Heart right ventricle (tissue), 16 donors: Measurements from ENCODE around the gene DGAT2. TPM values are rescaled to one million over a fixed set of nuclear protein-coding genes. Genes with fewer than 3 reads are reported as not detected.

Experiments used
- ATAC-seq, 8 donors: fragments of 200-7000 bp; cut with Tn5 transposase; one replicate each; pipeline ENCODE4 v1.9.1; 2020; ENCODE audit warnings: mild to moderate bottlenecking in 8 of 8, moderate library complexity in 8 of 8, moderate number of reproducible peaks in 1 of 8
- DNase-seq, 2 donors: peaks; one replicate each; pipeline ENCODE4 v3.0.0-alpha.2; 2020
- H3K27ac ChIP-seq, 10 donors: fragments of 200-600 bp; sonication (generic) in 2 of 10; one replicate each; pipeline versions ENCODE4 v1.5.0 to v1.8.0; 2020 to 2022; ENCODE audit warnings: mild to moderate bottlenecking in 3 of 10
- H3K27me3 ChIP-seq, 7 donors: fragments of 200-600 bp; one replicate each; pipeline ENCODE4 v1.8.0; 2021 to 2022; ENCODE audit warnings: mild to moderate bottlenecking in 2 of 7
- H3K36me3 ChIP-seq, 9 donors: fragments of 200-600 bp; sonication (generic) in 1 of 9; one replicate each; pipeline versions ENCODE4 v1.5.0 to v1.8.0; 2020 to 2022; ENCODE audit warnings: mild to moderate bottlenecking in 2 of 9
- H3K4me1 ChIP-seq, 9 donors: fragments of 200-600 bp; sonication (generic) in 1 of 9; one replicate each; pipeline versions ENCODE4 v1.5.0 to v1.8.0; 2020 to 2022; ENCODE audit warnings: mild to moderate bottlenecking in 4 of 9
- H3K4me3 ChIP-seq, 10 donors: fragments of 200-600 bp; sonication (generic) in 2 of 10; one replicate each; pipeline versions ENCODE4 v1.5.0 to v1.8.0; 2020 to 2022; ENCODE audit warnings: mild to moderate bottlenecking in 7 of 10, moderate library complexity in 2 of 10
- H3K9me3 ChIP-seq, 11 donors: fragments of 200-600 bp in 10 of 11; sonication (generic) in 2 of 11; one replicate each; pipeline versions ENCODE4 v1.5.0 to v1.8.0; 2013 to 2022; ENCODE audit warnings: mild to moderate bottlenecking in 2 of 11, control low read depth in 1 of 11, moderate library complexity in 1 of 11
- CTCF ChIP-seq, 9 donors: fragments of 200-600 bp; sonication (generic) in 2 of 9; IDR thresholded peaks; one replicate each; pipeline versions ENCODE4 v1.5.0 to v1.8.0; 2021 to 2022; ENCODE audit warnings: antibody characterized with exemption in 9 of 9, mild to moderate bottlenecking in 5 of 9, moderate library complexity in 1 of 9
- WGBS, 2 donors: extraction: QIAGEN DNeasy Blood & Tissue Kit; methylation state at CpG; one replicate each; pipeline ENCODE4 v1.1.7; 2013; ENCODE audit warnings: inconsistent platforms in 1 of 2; 5-methylcytosine and 5-hydroxymethylcytosine counted together
- intact Hi-C, 10 donors: fragments of 100-400 bp; cut with DNase I; formaldehyde crosslinking; loops; one replicate each; pipeline versions ENCODE4 v1.11.1 to v1.14.2; 2022
- polyA plus RNA-seq, 2 donors: library from polyadenylated mRNA; stranded (reverse); fragments of 200-250 nt; gene quantifications; one replicate each; pipeline ENCODE4 v1.2.3, GENCODE V29; 2013
- total RNA-seq, 10 donors: library from RNA; stranded (reverse); fragmentation: NEBNext Ultra II Directional in 3 of 10; extraction: Animal tissue kit (Norgen Biotek cat#: 25700) in 3 of 10; gene quantifications; one replicate each; pipeline versions ENCODE4 v1.2.1 to v1.2.4, GENCODE V29; 2021 to 2023
- donor health status: Arrhythmogenic right ventricular cardiomyopathy.
- donor health status: ischemic (EF 13 %, LVEDD 7.1; RV severe dilation, severe dysfunction).
- donor health status: healthy with polysubstance abuse.
- donor health status: DM: no; HTN: yes; CAD: no.
- donor health status: DM: no; HTN: no; CAD: no.
- donor health status: ischemic (EF 25% LVEDD 6.9; RV normal size, moderate dysfunction).
- donor health status: ischemic (EF 25% LVEDD 5.7; RV mildly dilated, moderate dysfunction).
- donor health status: healthy.
- donor health status: DM: yes; HTN: yes; CAD: no.
- donor health status: Ischemic cardiomyopathy.
- donor health status: ischemic (EF 35%, LVEDD 5.7; RV mildly dilated, moderate dysfunction).
- donor health status: nonischemic (EF 11% LVEDD 7.7; RV severe dilation, severe dysfunction).
- donor health status: DM: yes; HTN: yes; CAD: no.
- donor health status: PGD.
- donor health status: ischemic (EF 29% LVEDD 5.4; RV normal size, mild dysfunction).
- donor health status: nonischemic (EF 23%, LVEDD 6.1; RV moderate dilation, normal function).

DGAT2 gene
- total and polyA plus RNA-seq, 12 donors: 6.2 to 24.4 (median 10.6) TPM

GRCh38 chr11:75759832-75760231, 8.7 kb upstream of the DGAT2 start:
- no peak for DNase-seq
- H3K27me3 ChIP-seq: peaks cover 0 to 4% (median 0%) of the 10 kb centered on the region in 7 donors
- H3K4me3 ChIP-seq: no peak overlapping the region
- H3K36me3 ChIP-seq: no peaks in the 10 kb centered on the region
- peaks cover 0 to 24% (median 0%) of the 10 kb centered on the region in 9 donors for H3K4me1 ChIP-seq
- no peak for TF ChIP-seq CTCF (IDR thresholded peaks at IDR 0.05)
- no peak for ATAC-seq
- no peak overlapping the region for H3K27ac ChIP-seq
- H3K9me3 ChIP-seq: no peaks in the 10 kb centered on the region
- intact Hi-C loops: loop anchor here in 4 of 10 donors (10.0 kb wide), 2 partner anchors 45 to 215 kb away; partner anchors contain the start of gene MOGAT2 (in 2 of the 4)
- 73 to 81% methylated on average over 4 of the region's 4 CpGs for WGBS, 2 donors

- H3K36me3 ChIP-seq: no peaks in the 10 kb centered on the region
- H3K9me3 ChIP-seq: no peaks in the 10 kb centered on the region
- no peak overlapping the region for H3K4me3 ChIP-seq
- intact Hi-C loops: loop anchor here in 4 of 10 donors (10.0 kb wide), 2 partner anchors 45 to 215 kb away; partner anchors contain the start of gene MOGAT2 (in 2 of the 4)
- TF ChIP-seq CTCF (IDR thresholded peaks at IDR 0.05): no peak
- ATAC-seq (no peak), DNase-seq (no peak)
- H3K27me3 ChIP-seq: peaks cover 0 to 8% (median 0%) of the 10 kb centered on the region in 7 donors
- H3K4me1 ChIP-seq: peaks cover 0 to 24% (median 0%) of the 10 kb centered on the region in 9 donors
- no peak overlapping the region for H3K27ac ChIP-seq
Observed at GRCh38 chr11:75760243-75760642, 8.3 kb upstream of the DGAT2 start.

- no peak overlapping the region for H3K4me3 ChIP-seq
- intact Hi-C loops: loop anchor here in 4 of 10 donors (10.0 kb wide), 2 partner anchors 46 to 216 kb away; partner anchors contain the start of gene MOGAT2 (in 2 of the 4)
- no peaks in the 10 kb centered on the region for H3K36me3 ChIP-seq
Observed at GRCh38 chr11:75760710-75761493, 7.7 kb upstream of the DGAT2 start.

More at GRCh38 chr11:75760710-75761493, 7.7 kb upstream of the DGAT2 start:
- TF ChIP-seq CTCF (IDR thresholded peaks at IDR 0.05): no peak
- H3K27ac ChIP-seq: no peak overlapping the region
- DNase-seq: no peak
- H3K9me3 ChIP-seq: no peaks in the 10 kb centered on the region
- 91 to 92% methylated on average over 3 of the region's 3 CpGs for WGBS, 2 donors
- peak in 1 of 8 donors; percentile 35 for ATAC-seq
- peaks cover 0 to 11% (median 0%) of the 10 kb centered on the region in 7 donors for H3K27me3 ChIP-seq
- peaks cover 0 to 24% (median 0%) of the 10 kb centered on the region in 9 donors for H3K4me1 ChIP-seq
